Measurements from ENCODE around the gene ITGB7.

ITGB7 gene, protein sequence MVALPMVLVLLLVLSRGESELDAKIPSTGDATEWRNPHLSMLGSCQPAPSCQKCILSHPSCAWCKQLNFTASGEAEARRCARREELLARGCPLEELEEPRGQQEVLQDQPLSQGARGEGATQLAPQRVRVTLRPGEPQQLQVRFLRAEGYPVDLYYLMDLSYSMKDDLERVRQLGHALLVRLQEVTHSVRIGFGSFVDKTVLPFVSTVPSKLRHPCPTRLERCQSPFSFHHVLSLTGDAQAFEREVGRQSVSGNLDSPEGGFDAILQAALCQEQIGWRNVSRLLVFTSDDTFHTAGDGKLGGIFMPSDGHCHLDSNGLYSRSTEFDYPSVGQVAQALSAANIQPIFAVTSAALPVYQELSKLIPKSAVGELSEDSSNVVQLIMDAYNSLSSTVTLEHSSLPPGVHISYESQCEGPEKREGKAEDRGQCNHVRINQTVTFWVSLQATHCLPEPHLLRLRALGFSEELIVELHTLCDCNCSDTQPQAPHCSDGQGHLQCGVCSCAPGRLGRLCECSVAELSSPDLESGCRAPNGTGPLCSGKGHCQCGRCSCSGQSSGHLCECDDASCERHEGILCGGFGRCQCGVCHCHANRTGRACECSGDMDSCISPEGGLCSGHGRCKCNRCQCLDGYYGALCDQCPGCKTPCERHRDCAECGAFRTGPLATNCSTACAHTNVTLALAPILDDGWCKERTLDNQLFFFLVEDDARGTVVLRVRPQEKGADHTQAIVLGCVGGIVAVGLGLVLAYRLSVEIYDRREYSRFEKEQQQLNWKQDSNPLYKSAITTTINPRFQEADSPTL

DNA sequence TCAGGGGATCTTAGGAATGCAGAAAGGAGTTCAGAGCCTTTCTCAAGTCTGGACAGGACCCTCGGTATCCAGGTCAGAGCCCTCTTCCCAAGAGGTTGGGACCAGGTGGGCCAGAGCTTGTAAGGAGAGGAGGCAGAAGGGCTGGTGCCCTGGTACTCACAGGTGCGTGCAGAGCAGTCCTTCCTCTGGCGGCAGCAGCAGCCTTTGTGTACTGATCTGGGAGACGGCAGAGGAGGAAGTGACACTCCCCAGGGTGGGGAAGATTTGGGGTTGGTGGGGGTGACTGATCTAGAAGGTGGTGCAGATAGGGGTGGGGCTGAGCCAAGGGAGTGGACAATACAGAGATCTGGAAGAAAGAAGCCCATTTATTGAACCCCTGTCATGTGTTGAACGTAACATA lies at the start of gene ITGB7:
TSS of gene ITGB7 (minus strand) at position 210 of the 400 bp plus-strand sequence. CDS start 6,808 bp downstream, outside the sequence.
- no peak for DNase-seq (ENCODE audit: low read depth, low spot score)

DNA sequence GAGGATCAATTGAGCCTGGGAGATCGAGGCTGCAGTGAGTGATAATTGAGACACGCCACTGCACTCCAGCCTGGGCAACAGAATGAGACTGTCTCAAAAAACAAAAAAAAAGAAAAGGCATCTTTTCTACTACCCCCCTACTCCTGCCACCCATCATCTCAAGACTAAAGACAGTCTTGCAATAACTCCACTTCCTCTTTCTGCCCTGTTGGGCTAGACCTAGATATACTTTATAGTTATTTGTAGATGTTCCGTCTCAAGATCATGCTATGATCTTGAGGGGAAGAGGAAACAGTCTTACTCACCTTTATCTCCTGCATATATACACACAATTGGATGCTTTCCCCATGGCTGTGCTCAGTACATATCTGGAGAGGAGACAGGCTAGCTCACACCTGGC lies 48.9 kb upstream of the ITGB7 start:
- DNase-seq (ENCODE audit: low read depth, low spot score): no peak

DNA sequence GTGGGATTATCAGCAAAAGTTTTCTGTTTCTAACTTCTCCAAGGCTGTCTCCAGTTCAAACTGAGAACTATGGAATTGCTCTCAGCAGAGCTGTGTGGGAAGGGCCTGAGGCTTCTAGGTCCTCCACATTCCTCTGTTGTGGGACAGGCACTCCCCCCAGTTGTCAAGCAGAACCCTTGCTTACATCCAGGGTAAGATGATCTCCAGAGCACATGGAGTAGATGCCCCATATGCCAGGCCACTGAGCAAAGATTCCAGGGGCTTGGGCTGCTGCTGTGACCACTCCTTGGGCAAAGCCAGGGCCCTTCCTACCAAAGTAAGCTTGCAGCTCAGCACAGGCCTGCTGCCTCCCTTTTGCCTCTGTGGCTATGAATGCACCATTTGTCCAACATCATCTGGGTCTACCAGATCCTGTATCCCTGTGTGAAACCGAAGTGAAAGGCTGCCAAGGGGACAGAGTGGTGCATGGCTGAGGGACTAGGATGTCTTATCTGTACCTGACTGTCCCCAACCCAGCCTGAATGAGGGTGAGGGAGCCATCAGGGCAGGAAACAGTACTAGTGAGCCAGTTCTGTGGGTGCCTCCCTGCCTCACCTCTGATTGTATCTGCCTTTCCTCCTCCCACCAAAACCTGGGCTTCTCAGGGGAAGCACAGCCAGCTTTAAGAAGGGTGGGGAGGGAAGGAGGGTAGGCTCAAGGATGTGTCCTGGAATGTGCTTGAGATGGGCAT lies 47.9 kb upstream of the ITGB7 start:
- no peak for DNase-seq (ENCODE audit: low read depth, low spot score)

DNA sequence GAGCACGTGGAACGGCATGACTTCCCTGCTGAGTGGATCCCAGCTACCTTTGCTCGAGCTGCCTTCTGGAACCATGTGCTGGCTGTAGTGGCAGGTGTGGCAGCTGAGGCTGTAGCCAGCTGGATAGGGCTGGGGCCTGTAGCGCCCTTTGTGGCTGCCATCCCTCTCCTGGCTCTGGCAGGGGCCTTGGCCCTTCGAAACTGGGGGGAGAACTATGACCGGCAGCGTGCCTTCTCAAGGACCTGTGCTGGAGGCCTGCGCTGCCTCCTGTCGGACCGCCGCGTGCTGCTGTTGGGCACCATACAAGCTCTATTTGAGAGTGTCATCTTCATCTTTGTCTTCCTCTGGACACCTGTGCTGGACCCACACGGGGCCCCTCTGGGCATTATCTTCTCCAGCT lies 46.2 kb upstream of the ITGB7 start:
- no peak for DNase-seq (ENCODE audit: low read depth, low spot score)

DNA sequence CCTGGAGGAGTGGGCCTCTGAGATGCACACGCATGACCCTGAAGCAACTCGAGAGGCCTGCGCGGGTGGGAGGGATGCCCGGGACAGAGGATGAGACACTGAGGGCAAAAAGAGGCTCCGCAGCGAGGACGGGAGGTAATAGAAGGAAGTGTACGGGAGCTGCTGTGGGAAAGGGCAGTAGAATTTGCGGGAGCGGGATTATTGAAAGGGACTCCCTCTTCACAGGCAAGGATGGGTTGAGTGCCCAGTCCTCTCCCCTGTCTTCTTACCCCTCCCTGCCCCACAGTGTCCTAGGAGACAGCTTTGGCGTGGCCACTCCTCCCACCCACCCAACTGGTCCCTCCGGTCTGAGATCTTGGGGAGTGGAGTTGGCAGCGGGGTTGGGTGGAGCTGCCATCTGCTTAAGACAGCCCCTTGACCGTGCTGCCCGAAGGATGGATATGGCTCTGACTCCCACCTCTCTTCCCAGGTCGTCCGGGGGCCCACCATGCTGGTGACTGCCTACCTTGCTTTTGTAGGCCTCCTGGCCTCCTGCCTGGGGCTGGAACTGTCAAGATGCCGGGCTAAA lies 45.4 kb upstream of the ITGB7 start:
- no peak for DNase-seq (ENCODE audit: low read depth, low spot score)

DNA sequence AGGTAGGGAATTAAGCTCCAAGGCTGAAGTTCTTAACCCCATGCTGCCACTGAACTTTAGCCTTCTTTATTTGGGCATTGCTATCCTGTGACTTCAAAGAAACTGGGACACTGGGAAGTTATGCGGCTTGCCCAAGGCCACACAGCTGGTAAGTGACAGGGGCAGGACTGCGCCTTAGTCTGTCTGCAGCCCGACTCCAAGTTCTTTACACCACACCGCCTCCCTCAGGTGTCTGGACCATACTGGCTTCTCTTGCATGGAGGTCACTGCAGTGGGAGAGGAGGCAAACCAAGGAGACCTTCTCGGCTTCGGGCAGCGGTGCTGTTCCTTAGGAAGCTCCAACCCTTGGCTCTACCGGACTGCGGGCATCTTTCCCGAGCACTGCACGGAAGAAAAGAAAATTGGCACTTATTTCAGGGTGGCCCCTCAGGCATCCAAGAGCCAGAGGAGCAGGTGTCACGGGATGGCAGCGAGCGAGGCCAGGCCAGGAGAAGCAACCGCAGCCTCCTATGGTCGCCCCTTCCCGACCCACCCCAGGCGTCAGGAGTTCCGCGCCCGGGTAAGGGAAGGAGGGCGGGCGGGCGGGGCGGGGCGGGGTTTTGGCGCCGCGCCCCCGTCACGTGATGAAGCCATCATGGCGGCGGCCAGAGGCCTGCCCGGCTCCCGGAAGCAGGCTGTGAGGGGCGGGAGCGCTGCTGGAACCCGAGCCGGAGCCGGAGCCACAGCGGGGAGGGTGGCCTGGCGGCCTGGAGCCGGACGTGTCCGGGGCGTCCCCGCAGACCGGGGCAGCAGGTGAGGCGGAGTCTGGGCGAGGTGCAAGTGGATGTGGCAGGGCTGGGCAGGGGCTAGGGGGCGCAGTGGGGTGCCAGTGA lies 44.7 kb upstream of the ITGB7 start:
- DNase-seq (ENCODE audit: low read depth, low spot score): peak; percentile 18

DNA sequence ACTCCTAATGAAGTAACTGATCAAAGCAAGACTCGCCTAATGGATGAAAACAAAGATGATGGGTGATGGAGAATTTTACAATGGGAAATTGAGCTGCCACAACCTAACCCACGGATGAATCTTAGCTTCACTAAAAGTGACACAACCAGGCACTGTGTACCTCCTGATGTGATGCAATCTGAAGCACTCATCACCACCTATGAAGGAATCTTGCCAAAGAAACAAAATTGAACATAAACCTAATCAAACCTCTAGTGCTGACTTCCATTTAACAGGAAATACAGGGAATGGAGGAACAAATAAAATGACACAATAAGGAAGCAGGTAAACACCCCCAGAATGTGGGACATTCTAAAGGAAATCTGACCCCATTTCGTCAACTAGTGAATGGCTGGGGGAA lies 38.2 kb upstream of the ITGB7 start:
- no peak for DNase-seq (ENCODE audit: low read depth, low spot score)

DNA sequence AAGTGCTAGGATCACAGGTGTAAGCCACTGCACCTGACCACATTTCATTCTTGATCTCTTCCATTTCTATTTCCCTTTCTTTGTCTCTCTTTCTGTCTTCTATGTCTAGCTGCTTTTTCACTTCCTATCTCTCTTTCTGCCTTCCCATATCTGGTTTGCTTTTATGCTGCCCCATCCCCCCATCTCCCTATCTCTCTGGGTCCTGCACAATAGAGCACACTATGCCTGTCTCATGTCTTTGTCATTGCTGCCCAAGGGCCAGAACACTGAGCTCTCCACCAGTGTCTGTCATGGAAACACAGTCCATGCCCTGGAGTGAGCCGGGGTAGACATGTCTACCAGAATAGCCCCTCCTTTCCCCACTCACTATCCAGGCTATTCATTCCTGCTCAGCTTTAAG lies 37.3 kb upstream of the ITGB7 start:
- DNase-seq (ENCODE audit: low read depth, low spot score): no peak

DNA sequence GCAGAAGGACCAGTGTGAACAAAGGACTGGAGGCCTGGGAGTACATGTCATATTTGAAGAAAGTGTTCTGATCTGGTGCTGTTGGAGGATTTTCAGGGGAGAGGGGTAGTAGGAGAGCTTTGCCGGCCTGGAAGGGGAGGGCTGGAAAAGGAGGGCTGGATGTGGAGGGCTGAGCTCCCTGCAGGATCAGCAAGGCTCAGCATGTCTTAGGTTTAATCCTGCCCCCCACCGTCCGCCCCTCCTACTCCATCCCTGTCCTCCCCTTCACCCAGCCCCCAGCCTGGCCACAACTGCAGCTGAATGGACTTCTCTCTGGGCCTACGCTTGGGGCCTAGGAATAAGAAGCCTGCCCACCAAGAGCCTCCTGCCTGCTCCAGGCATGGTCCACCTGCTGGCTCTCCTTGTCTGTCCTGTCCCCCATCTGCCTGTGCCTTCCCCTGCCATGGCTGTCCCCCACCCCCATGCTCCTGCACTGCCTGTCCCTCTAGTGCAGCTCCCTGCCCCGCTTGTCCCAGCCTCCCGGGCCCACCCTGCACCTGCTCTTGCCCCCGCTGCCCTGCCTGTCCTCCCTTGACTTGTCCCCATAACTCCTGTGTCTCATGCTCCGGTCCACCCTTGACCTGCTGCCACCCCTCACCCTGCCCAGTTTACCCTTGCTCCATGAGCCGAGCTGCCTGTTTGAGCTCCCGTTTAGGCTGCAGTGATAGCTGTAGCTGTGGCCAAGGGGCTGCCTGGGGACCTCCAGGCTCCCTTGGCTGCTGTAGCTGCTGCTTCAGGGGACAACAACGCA lies 34.8 kb upstream of the ITGB7 start:
- DNase-seq (ENCODE audit: low read depth, low spot score): no peak

DNA sequence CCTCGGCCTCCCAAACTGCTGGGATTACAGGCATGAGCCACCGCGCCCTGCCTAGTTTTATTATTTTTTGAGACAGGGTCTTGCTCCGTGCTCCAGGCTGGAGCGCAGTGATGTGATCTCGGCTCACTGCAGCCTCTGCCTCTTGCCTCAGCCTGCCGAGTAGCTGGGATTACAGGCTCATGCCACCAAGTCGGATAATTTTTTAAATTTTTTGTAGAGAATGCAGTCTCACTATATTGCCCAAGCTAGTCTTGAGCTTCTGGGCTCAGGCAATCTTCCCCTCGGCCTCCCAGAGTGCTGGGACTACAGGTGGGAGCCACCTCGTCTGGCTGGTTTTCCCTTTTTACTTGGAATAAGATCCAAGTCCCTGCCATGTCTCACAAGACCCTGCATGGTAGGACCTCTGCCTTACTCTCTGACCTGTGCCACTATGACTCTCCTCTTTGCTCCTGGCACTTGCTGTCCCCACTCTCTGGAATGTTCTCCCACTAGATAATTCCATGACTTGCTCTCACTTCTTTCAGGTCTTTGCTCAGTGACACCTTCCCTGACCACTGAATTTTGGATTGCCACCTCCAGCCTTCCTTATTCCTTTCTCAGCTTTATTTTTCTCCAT lies 32.7 kb upstream of the ITGB7 start:
- DNase-seq (ENCODE audit: low read depth, low spot score): no peak

DNA sequence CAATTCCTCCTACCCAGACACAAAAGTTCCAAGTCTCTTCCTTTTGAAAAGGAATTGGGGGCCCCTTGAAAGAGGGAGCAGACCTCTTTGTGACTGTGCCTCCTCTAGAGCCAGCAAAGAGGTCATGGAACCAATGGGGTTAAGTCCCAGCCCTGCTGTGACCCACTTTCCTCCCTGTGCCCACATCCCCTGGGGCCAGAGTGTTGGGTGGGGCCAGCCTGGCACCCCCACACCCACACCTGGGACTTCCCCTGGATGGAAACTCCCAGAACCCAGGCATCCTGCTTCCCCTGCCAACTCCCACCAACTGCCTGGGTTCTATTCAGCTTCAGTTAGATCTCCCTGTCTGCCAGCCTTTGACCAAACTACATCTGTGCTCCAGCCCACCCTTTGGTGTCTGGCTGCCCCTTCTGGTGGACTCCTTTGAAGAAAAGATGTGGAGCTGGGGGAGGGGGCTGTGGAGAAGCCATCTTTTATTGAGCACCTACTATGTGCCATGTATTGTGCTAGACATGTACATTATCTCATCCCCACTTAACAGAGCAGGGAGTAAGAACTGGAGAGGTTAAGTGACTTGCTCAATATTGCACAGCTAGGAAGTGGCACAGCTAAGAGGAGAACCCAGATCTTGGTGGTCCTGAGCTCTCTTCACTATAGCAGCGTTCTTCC lies 29.5 kb upstream of the ITGB7 start:
- no peak for DNase-seq (ENCODE audit: low read depth, low spot score)

DNA sequence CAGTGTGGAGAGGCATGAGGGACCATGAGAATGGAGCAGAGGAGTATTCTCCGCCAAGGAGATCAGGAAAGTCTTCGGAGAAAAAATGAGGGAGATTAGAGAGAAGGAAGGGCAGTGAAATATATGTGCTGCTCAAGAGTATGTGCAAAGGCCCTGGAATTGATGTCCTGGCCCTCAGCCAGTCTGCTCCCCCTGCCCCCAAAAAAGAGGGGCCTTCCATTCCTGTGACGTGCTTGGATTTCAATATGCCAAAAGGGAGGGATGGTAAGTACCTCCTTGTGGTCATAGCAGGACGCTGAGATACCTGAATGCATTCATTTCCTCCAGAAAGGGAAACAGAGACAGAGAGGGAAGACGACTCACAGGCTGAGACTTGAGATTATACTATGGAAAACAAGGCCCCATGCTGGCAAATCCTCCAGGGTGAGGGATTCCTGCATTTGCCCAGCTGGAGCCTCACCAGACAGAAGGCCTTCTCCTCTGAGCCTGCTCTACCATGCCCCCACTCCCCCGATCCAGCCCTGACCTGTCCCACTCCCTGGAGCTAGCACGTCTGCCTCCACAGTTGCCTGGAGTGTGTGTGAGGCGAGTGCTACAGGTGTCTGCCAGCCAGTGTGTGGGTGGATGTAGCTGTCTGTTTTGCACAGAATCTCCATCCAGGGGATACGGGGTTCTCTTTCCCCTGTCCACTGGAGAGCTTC lies 28.8 kb upstream of the ITGB7 start:
- DNase-seq (ENCODE audit: low read depth, low spot score): no peak

DNA sequence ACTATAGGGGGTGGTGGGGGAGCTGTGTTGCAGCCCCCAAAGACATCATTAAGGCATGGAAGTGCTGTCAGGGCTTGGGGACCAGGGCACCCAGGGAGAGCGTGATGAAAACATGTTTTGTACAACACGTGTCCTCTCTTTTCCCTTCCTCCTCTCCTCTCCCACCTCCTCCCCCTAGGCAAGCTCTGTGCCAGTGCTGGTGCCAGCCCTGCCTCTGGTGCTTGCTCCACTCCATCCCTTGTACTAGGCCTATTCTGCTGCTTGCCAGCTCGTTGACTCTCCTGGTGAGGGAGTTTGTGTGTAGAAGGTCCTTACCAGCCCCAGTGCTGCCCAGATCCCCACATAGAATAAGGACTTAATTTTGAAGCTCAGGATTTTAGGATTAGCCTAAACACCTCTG lies 28.1 kb upstream of the ITGB7 start:
- no peak for DNase-seq (ENCODE audit: low read depth, low spot score)

DNA sequence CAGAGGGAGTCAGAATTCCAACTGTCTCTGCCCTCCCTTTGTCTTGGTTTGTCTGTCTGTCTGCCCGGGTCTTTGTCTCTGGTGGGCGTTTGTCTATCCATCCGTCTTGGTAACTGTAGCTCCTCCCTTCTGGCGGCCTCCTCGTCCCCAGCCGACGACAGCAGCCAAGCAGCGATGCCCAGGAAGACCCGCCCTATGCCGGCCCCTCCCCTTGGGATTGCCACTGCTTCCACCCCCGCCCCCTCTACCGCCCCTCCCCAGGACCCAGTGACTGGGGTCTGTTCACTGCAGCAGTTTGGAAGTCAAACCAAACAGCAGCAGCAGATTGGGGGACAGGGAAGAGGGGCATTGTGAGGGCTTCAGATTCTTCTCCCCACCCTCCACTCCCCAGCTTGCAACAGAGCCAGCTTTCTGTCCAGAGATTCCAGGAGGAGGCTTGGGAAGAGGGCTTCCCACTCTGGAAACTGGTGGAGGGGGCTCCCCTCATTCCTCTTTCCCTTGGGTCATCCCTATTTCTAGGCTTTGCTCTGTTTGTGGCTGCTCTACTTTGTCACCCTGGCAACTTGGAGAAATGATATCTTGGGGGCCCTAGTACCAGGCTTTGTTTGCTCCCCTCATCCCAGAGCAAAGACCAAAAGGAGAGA lies 27.3 kb upstream of the ITGB7 start:
- no peak for DNase-seq (ENCODE audit: low read depth, low spot score)

DNA sequence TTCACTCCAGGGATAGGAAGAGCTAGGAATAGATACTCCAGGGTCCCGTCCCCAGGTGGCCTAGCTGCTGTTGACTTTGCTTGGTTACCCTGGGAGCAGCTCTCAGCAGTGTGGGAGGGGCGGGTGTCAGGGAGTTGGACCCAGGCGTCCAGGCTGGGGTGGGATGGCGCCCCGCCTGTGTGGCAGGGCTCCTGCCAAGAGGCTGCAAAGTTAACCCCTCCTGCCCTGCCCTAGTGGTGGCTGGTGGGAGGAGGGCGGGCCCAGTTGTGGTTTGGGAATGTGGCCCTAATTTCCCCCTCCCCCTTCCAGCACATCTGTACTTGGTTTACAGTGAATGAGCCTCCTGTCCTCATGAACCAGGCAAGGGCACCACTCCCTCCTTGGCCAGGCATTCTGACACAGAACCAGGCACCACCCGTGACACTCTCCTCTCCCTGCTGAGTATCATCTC lies 26.6 kb upstream of the ITGB7 start:
- DNase-seq (ENCODE audit: low read depth, low spot score): no peak

DNA sequence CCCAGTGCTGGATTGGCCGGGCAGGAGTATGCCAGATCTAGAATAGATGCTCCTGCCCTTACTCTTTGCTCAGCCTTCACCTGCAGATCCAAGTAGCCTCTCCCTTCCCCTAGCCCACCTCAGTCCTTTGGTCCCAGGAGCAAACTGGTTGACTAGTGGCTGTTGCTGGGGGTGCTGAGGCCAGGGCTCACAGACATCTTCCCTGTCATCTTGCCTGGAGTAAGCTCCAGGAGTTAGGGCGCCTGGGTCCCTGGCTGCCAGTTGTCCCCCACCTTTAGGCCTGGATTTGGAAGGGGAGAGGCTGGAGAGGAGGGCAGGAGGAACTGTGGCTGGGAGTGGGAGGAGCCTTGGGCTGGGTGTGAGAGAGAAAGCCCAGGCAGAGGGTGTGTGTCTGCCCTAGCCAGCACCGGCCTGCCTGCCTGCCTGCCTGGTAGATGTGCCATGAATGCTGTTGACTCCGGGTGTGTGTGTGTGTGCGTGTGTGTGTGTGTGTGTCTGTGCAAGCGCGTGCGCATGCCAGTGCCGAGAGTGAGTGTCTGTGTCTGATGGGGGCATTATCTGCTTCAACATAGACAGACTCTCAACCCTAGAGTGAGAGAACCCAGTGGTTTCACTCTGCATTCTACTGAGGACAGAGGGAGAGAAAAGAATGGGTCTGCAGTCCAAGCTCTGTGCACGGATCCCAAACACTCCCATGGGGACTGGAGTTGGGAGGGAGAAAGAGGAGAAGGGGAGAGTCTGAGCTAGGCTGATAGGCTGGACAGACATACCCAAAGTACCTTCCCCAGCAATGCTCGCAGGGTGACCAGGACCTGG lies 25.8 kb upstream of the ITGB7 start:
- no peak for DNase-seq (ENCODE audit: low read depth, low spot score)
